Measurements from ENCODE around the gene AP1AR. TPM values are rescaled to one million over a fixed set of nuclear protein-coding genes. Genes with fewer than 3 reads are reported as not detected.

Gene AP1AR
- polyA plus RNA-seq, 1 donor from 2014 or later = 143 TPM

DNA sequence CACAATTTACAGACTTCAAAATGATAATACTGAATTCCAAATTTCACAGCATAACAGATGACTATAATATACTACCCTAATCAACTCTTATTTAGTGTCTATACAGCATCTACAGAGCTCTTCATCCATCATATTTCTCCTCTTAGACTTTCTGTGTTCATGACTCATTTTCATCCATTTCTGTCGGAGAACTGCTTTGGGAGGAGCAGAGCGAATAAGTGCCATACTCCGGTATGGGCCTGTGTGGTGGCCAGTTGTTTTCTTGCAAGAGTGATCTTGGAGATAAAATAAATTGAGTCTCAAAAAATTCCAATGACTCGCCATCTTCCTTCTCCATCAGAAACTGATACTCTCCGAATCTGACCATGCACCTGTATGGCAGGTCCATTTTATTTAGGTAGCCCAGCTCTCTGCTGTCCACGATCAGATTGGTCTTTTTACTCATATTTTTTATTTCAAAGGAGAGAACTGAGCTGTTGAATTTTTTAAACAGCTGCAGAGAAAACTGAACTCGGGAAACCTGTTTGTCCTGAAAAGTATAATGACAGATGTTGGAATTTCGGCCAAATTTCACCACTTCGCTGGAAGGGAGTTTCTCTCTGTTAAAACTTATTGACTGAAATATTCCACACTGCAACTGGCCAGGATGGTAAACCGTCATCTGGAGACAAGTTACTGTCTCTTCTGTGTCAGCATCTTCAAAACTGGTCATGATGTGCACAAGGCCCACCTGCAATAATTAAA lies 46.3 kb downstream of the AP1AR start:
- no peaks in the 10 kb centered on the region for H3K9me3 ChIP-seq (ENCODE audit: low read length)
- H3K27me3 ChIP-seq (ENCODE audit: insufficient read depth, low read depth, low read length) = no peaks in the 10 kb centered on the region
- no peak overlapping the region for H3K4me2 ChIP-seq (ENCODE audit: low read length)
- no peak overlapping the region for H3K27ac ChIP-seq (ENCODE audit: low read length)
- no peak overlapping the region for H3K4me3 ChIP-seq (ENCODE audit: low read length)
- H3F3A ChIP-seq (ENCODE audit: insufficient read depth, low read length, poor library complexity, severe bottlenecking) = no peaks in the 10 kb centered on the region
- no peak overlapping the region for H3K9ac ChIP-seq (ENCODE audit: low read length)
- H3K36me3 ChIP-seq (ENCODE audit: insufficient read depth, low read length) = no peaks in the 10 kb centered on the region
- H3K79me2 ChIP-seq (replicated peaks; ENCODE audit: insufficient read depth, low read length) = no peaks in the 10 kb centered on the region
- H4K20me1 ChIP-seq (ENCODE audit: insufficient read depth) = no peaks in the 10 kb centered on the region
- no peaks in the 10 kb centered on the region for H3K9me2 ChIP-seq (ENCODE audit: insufficient read depth, low read length)
- TF ChIP-seq, protein P1, sequence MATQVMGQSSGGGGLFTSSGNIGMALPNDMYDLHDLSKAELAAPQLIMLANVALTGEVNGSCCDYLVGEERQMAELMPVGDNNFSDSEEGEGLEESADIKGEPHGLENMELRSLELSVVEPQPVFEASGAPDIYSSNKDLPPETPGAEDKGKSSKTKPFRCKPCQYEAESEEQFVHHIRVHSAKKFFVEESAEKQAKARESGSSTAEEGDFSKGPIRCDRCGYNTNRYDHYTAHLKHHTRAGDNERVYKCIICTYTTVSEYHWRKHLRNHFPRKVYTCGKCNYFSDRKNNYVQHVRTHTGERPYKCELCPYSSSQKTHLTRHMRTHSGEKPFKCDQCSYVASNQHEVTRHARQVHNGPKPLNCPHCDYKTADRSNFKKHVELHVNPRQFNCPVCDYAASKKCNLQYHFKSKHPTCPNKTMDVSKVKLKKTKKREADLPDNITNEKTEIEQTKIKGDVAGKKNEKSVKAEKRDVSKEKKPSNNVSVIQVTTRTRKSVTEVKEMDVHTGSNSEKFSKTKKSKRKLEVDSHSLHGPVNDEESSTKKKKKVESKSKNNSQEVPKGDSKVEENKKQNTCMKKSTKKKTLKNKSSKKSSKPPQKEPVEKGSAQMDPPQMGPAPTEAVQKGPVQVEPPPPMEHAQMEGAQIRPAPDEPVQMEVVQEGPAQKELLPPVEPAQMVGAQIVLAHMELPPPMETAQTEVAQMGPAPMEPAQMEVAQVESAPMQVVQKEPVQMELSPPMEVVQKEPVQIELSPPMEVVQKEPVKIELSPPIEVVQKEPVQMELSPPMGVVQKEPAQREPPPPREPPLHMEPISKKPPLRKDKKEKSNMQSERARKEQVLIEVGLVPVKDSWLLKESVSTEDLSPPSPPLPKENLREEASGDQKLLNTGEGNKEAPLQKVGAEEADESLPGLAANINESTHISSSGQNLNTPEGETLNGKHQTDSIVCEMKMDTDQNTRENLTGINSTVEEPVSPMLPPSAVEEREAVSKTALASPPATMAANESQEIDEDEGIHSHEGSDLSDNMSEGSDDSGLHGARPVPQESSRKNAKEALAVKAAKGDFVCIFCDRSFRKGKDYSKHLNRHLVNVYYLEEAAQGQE (IDR thresholded peaks at IDR 0.05; ENCODE audit: borderline replicate concordance) = no peak
- no peak for TF ChIP-seq MXI1 (conservative IDR thresholded peaks at IDR 0.05; ENCODE audit: poor library complexity, severe bottlenecking)
- no peak for TF ChIP-seq SMC3 (conservative IDR thresholded peaks at IDR 0.05; ENCODE audit: poor library complexity)
- TF ChIP-seq EZH2 (IDR thresholded peaks at IDR 0.05; ENCODE audit: borderline replicate concordance, insufficient read depth, low read length, poor library complexity, severe bottlenecking) = no peak
- TF ChIP-seq, protein P2, sequence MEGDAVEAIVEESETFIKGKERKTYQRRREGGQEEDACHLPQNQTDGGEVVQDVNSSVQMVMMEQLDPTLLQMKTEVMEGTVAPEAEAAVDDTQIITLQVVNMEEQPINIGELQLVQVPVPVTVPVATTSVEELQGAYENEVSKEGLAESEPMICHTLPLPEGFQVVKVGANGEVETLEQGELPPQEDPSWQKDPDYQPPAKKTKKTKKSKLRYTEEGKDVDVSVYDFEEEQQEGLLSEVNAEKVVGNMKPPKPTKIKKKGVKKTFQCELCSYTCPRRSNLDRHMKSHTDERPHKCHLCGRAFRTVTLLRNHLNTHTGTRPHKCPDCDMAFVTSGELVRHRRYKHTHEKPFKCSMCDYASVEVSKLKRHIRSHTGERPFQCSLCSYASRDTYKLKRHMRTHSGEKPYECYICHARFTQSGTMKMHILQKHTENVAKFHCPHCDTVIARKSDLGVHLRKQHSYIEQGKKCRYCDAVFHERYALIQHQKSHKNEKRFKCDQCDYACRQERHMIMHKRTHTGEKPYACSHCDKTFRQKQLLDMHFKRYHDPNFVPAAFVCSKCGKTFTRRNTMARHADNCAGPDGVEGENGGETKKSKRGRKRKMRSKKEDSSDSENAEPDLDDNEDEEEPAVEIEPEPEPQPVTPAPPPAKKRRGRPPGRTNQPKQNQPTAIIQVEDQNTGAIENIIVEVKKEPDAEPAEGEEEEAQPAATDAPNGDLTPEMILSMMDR (IDR thresholded peaks at IDR 0.05; ENCODE audit: poor library complexity, severe bottlenecking) = no peak
- no peak for TF ChIP-seq EP300 (conservative IDR thresholded peaks at IDR 0.05; ENCODE audit: poor library complexity, severe bottlenecking)
- H2AFZ ChIP-seq (ENCODE audit: low read depth, low read length) = no peak overlapping the region

DNA sequence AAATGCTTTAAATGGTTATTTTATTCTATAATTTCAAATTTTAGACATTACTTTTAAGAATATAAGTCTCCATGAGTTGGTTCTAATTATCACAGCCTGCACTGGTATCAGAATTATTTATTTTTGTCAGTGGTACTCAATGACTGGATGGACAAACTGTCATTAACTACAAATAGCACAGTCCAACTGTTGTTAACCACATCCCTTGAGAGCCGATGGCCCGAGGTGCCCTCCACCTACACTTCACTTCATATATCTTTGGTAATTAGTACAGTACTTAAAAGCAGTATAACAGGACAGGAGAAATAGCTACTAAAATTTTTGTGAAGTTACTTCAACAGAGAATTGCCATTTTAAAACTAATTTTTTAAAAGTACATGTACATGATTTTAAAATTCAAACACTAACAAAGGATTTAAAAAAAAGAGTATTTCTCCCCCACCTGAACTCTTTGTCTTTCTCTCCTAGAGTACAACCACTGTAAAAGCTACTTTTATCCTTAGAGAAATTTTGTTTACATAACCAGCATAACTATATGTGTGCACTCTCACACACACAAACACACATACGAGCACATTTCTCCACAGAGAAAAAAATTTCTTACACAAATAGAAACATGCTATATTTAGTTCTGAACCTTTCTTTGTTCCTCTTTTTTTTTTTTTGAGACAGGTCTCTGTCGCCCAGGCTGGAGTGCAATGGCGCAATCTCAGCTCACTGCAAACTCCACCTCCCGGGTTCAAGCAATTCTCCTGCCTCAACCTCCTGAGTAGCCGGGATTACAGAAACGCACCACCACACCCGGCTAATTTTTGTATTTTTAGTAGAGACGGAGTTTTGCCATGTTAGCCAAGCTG lies 47.7 kb downstream of the AP1AR start:
- no peak overlapping the region for H3K4me2 ChIP-seq (ENCODE audit: low read length)
- TF ChIP-seq, protein P2 (IDR thresholded peaks at IDR 0.05; ENCODE audit: poor library complexity, severe bottlenecking) = no peak
- no peak for TF ChIP-seq EZH2 (IDR thresholded peaks at IDR 0.05; ENCODE audit: borderline replicate concordance, insufficient read depth, low read length, poor library complexity, severe bottlenecking)
- TF ChIP-seq SMC3 (conservative IDR thresholded peaks at IDR 0.05; ENCODE audit: poor library complexity) = no peak
- no peak for TF ChIP-seq RAD21 (conservative IDR thresholded peaks at IDR 0.05)
- TF ChIP-seq EP300 (conservative IDR thresholded peaks at IDR 0.05; ENCODE audit: poor library complexity, severe bottlenecking) = no peak
- TF ChIP-seq, protein P1 (IDR thresholded peaks at IDR 0.05; ENCODE audit: borderline replicate concordance) = no peak
- TF ChIP-seq TAF1 (IDR thresholded peaks at IDR 0.05; ENCODE audit: low read depth) = no peak
- H3K9ac ChIP-seq (ENCODE audit: low read length) = no peak overlapping the region
- H3K36me3 ChIP-seq (ENCODE audit: insufficient read depth, low read length) = no peaks in the 10 kb centered on the region
- no peaks in the 10 kb centered on the region for H4K20me1 ChIP-seq (ENCODE audit: insufficient read depth)
- no peaks in the 10 kb centered on the region for H3F3A ChIP-seq (ENCODE audit: insufficient read depth, low read length, poor library complexity, severe bottlenecking)
- H3K79me2 ChIP-seq (replicated peaks; ENCODE audit: insufficient read depth, low read length) = no peaks in the 10 kb centered on the region
- H3K9me3 ChIP-seq (ENCODE audit: low read length) = no peaks in the 10 kb centered on the region
- H2AFZ ChIP-seq (ENCODE audit: low read depth, low read length) = no peak overlapping the region
- H3K4me3 ChIP-seq (ENCODE audit: low read length) = no peak overlapping the region
- H3K27ac ChIP-seq (ENCODE audit: low read length) = no peak overlapping the region
- H3K9me2 ChIP-seq (ENCODE audit: insufficient read depth, low read length) = no peaks in the 10 kb centered on the region
- no peaks in the 10 kb centered on the region for H3K27me3 ChIP-seq (ENCODE audit: insufficient read depth, low read depth, low read length)

Data from neural cell (in vitro differentiated cells).